RKO (cell line): ENCODE measurements around the gene EBI3.
"Not testable (repeated sequence)": the region's sequence is repeated elsewhere in the genome, so short reads cannot be mapped to it uniquely, and the experiment has no call there.

Experiments
- DNase-seq: peaks from one replicate; pipeline ENCODE4 v3.0.0-alpha.2; 2016; ENCODE audit warnings: low spot score

The EBI3 gene

DNA sequence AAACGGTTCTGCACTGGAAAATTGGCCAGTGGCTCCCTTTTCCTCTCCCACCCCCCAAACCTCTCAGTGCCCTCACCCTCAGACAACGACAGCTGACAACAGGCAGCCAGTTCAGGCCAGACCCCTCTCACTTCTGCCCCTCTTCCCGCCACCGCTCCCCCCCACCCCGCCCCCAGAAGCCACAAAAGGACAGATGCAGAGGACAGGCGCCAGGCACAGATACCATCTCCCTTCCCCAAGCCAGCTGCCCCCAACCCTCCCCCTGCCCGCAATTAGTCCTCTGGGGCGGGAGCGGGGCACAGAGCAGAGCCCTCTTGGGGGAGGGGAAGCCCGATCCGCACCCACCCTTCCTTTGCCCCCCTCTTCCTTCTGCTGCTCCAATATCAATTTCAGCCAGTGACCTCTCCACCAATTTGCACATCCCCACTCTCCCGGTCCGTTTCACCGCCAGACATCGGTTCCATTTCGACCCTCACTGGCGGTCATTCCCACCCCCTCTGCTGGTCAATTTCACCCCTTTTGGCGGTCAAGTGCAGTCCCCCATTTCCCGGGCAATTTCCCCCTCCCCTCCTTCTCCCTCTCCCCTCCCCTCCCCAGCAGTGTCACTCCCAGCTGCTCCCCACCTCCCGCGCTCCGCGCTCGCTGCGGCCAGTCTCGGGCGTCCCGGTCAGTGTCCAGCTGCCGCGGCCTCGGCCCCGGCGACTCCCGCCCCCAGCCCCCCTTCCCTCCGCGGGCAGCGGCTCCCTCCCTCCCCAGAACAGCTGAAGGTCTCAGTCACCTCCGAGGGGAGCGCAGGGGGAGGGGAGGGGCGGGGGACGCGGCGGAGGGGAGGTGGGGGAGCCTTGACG, 49.3 kb downstream of the EBI3 start, which contains the start of gene SHD:
Gene SHD (plus strand): TSS at position 848 of the 848 bp plus-strand sequence. CDS start 798 bp downstream, outside the sequence.
- DNase-seq = no peak

DNA sequence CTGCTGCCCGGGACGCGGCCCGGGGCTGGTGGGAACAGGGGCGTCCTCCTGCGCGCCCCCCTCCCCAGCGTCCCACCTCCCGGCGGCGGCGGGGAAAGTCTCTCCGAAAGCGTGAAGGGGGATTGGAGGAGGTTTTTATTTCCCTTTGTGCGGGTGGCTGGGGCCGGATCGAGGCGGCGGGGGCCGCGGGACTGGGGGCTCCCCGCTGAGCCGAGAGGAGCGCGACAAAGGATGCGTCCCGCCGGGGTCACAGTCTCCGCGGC, 49.9 kb downstream of the EBI3 start:
- DNase-seq = no peak

DNA sequence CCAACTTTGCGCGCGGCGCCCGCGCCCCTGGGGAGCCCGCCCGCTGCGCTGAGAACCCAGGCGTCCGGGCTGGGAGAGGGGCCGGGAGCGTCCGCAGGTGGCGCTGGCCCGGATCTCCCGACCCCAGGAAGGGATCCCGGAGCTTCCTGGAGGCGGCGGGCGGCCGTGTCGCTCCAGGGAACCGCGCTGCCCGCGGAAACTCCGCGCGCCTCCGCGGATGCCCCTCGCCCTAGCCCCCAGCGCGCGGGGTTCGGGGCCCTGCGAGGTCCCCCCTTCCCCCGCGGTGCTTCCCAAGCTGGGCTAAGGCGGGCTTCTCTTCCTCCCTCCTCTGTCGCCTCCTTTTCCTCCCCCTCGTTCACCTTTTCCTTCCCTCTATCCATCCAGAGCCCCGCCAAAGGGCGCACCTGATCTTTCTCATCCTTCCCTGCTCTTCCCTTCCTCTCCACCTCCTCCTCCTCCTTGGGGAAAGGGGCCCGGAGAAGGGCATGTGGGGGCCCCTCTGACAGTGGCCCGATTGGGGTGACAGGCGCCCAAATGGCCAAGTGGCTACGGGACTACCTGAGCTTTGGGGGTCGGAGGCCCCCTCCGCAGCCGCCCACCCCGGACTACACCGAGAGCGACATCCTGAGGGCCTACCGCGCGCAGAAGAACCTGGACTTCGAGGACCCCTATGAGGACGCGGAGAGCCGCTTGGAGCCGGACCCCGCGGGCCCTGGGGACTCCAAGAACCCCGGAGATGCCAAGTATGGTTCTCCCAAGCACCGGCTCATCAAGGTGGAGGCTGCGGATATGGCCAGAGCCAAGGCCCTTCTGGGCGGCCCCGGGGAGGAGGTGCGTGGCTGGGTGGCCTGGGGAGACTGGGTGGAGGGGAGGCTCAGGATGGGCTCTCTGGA, 50.5 kb downstream of the EBI3 start:
- no peak for DNase-seq

DNA sequence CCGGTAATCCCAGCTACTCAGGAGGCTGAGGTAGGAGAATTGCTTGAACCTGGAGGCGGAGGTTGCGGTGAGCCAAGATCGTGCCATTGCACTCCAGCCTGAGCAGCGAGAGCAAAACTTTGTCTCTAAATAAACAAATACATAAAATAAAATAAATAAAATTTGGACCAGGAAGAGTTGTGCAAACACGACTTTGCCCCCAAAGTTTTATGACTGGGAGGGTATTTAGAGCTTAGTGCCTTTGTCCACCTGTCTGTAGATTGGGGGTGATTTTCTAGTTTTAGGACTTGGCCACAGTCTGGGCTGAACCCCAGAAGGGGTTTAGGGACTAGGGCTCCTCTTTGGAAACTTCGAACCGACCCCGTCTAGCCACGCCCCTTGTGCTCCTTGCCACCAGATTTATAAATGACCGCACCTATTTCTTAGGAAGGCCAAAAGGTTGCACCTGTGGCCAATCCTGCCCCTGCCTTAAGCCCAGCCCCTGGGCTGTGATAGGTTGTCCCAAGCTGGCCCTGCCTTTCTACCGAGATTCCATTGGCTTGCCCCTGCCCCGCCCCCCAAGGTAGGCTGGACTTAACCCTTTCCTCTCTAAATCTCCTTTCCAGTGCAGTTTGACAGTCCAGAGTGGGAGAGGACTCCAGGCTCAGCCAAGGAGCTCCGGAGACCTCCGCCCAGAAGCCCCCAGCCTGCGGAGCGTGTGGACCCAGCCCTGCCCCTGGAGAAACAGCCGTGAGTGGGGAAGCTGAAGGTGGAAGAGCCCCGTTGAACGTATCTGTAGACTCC, 55.0 kb downstream of the EBI3 start:
- DNase-seq = peak; percentile 47

DNA sequence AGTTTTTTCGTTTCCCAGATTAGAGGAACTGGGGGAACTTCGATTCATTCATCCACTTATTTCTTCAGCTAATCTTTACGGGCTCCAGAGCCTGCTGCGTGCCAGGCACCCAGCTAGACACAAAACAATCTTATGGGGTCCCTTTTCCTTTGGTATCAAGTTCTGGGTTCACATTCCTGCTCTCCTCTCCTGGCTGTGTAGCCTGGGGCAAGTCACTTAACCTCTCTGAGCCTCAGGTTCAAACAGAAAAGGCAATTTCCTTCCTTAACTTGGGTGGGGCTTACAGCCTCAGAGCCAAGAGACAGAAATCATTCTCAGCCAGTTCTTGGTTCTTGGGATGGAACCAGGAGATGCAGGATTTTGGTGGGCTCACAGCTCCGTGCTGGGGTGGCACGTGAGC, 55.7 kb downstream of the EBI3 start:
- no peak for DNase-seq

DNA sequence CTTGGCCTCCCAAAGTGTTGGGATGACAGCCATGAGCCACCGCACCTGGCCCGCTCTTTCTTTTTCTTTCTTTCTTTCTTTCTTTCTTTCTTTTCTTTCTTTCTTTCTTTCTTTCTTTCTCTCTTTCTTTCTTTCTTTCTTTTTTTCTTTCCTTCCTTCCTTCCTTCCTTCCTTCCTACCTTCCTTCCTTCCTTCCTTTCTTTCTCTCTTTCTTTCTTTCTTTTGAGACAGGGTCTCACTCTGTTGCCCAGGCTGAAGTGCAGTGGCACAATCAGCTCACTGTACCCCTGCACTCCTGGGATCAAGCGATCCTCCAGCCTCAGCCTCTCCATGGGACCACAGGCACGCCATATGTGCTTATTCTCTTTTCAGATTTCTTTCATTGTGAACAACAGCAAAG, 56.8 kb downstream of the EBI3 start:
- not testable (repeated sequence) for DNase-seq
